ENCODE data around the gene IDNK.
"Not testable (repeated sequence)": the region's sequence is repeated elsewhere in the genome, so short reads cannot be mapped to it uniquely, and the experiment has no call there.

Gene IDNK

GRCh38 chr9:83622939-83623678 lies at the start of gene IDNK:
TSS of gene IDNK (plus strand) at chr9:83623143. CDS start at chr9:83623172, 29 bp downstream.
- peak in 1 of 2 donors; percentile 63 for DNase-seq

GRCh38 chr9:83574482-83574881 lies 48.5 kb upstream of the IDNK start:
- no peak for DNase-seq

GRCh38 chr9:83582029-83582428 lies 40.9 kb upstream of the IDNK start:
- no peak for DNase-seq

GRCh38 chr9:83583151-83584014 lies 39.6 kb upstream of the IDNK start:
- DNase-seq, result no peak

GRCh38 chr9:83584995-83585394 lies 37.9 kb upstream of the IDNK start:
- no peak for DNase-seq

GRCh38 chr9:83588256-83588655 lies 34.7 kb upstream of the IDNK start:
- no peak for DNase-seq

GRCh38 chr9:83596899-83597504 lies 25.9 kb upstream of the IDNK start:
- DNase-seq, result peak in 1 of 2 donors; percentile 5

GRCh38 chr9:83598487-83598886 lies 24.5 kb upstream of the IDNK start:
- DNase-seq, result no peak

GRCh38 chr9:83599071-83599470 lies 23.9 kb upstream of the IDNK start:
- DNase-seq, result no peak

GRCh38 chr9:83601463-83601862 lies 21.5 kb upstream of the IDNK start:
- no peak for DNase-seq

GRCh38 chr9:83607620-83608019 lies 15.3 kb upstream of the IDNK start:
- not testable (repeated sequence) for DNase-seq

GRCh38 chr9:83613298-83613697 lies 9.6 kb upstream of the IDNK start:
- DNase-seq, result not testable (repeated sequence)

- no peak for DNase-seq
These were observed 5.6 kb upstream of the IDNK start for GRCh38 chr9:83617299-83617698.

GRCh38 chr9:83620841-83621636 lies 1.9 kb upstream of the IDNK start:
- DNase-seq, result peak in 1 of 2 donors; percentile 29

GRCh38 chr9:83622433-83622938 lies 457 bp upstream of the IDNK start:
- DNase-seq, result no peak

GRCh38 chr9:83623679-83624076 lies 735 bp downstream of the IDNK start:
- DNase-seq, result peak in 1 of 2 donors; percentile 24

GRCh38 chr9:83625178-83625577 lies 2.2 kb downstream of the IDNK start:
- no peak for DNase-seq

- DNase-seq, result no peak
These were observed 5.6 kb downstream of the IDNK start for GRCh38 chr9:83628540-83628939.

GRCh38 chr9:83629433-83630104 lies 6.6 kb downstream of the IDNK start:
- DNase-seq, result no peak

- no peak for DNase-seq
These were observed 8.1 kb downstream of the IDNK start for GRCh38 chr9:83630938-83631457.

- no peak for DNase-seq
These were observed 10.3 kb downstream of the IDNK start for GRCh38 chr9:83633255-83633654.

- DNase-seq, result no peak
These were observed 10.7 kb downstream of the IDNK start for GRCh38 chr9:83633676-83634075.

Measured in hippocampal formation (tissue), 2 donors.